IPS-15b (cell line): ENCODE measurements around the gene SLC20A1.
"Not testable (repeated sequence)": the region's sequence is repeated elsewhere in the genome, so short reads cannot be mapped to it uniquely, and the experiment has no call there.

Experiments
- H3K27me3 ChIP-seq: one replicate; pipeline ENCODE4 v1.6.1; 2013; ENCODE audit warnings: low read length; ENCODE audit not compliant: control insufficient read depth, insufficient read depth
- H3K36me3 ChIP-seq: one replicate; pipeline ENCODE4 v1.6.1; 2013; ENCODE audit warnings: low read length; ENCODE audit not compliant: control insufficient read depth, insufficient read depth
- H3K4me1 ChIP-seq: one replicate; pipeline ENCODE4 v1.6.1; 2013; ENCODE audit warnings: mild to moderate bottlenecking, low read length; ENCODE audit not compliant: control insufficient read depth, insufficient read depth
- H3K4me3 ChIP-seq: one replicate; pipeline ENCODE4 v1.5.1; 2013; ENCODE audit warnings: low read depth, low read length
- H3K9ac ChIP-seq: one replicate; pipeline ENCODE4 v1.6.1; 2013; ENCODE audit warnings: low read depth, mild to moderate bottlenecking, low read length
- H3K9me3 ChIP-seq: one replicate; pipeline ENCODE4 v1.6.1; 2013; ENCODE audit warnings: mild to moderate bottlenecking, low read length; ENCODE audit not compliant: control insufficient read depth, insufficient read depth

Gene SLC20A1

DNA sequence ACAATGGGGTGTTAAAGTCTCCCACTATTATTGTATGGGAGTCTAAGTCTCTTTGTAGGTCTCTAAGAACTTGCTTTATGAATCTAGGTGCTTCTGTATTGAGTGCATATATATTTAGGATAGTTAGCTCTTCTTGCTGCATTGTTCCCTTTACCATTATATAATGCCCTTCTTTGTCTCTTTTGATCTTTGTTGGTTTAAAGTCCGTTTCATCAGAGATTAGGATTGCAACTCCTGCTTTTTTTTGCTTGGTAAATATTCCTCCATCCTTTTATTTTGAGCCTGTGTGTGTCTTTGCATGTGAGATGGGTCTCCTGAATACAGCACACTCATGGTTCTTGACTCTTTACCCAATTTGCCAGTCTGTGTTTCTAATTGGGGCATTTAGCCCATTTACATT lies 33.5 kb upstream of the SLC20A1 start:
- not testable (repeated sequence) for H3K36me3 ChIP-seq, H3K4me3 ChIP-seq, H3K9me3 ChIP-seq, H3K9ac ChIP-seq, H3K27me3 ChIP-seq
- H3K4me1 ChIP-seq = peaks cover 12% of the 10 kb centered on the region

GRCh38 chr2:112614201-112614840 lies 31.4 kb upstream of the SLC20A1 start:
- Histone ChIP-seq H3K9me3 (no peaks in the 10 kb centered on the region), H3K9ac (peak overlapping the region; percentile 28), H3K4me1 (peaks cover 12% of the 10 kb centered on the region), H3K27me3 (no peaks in the 10 kb centered on the region), H3K36me3 (no peaks in the 10 kb centered on the region), H3K4me3 (peak overlapping the region; percentile 3)

GRCh38 chr2:112615051-112615450 lies 30.7 kb upstream of the SLC20A1 start:
- Histone ChIP-seq H3K9me3 (no peaks in the 10 kb centered on the region), H3K9ac (peak overlapping the region; percentile 24), H3K27me3 (no peaks in the 10 kb centered on the region), H3K4me1 (peaks cover 12% of the 10 kb centered on the region), H3K36me3 (no peaks in the 10 kb centered on the region), H3K4me3 (no peak overlapping the region)

- H3K4me1 ChIP-seq = peaks cover 12% of the 10 kb centered on the region
- H3K4me3 ChIP-seq, H3K27me3 ChIP-seq, H3K36me3 ChIP-seq, H3K9ac ChIP-seq, H3K9me3 ChIP-seq: not testable (repeated sequence)
These were observed 29.9 kb upstream of the SLC20A1 start for GRCh38 chr2:112615798-112616197.

- no peak overlapping the region for H3K4me3 ChIP-seq
- peaks cover 12% of the 10 kb centered on the region for H3K4me1 ChIP-seq
- no peak overlapping the region for H3K9ac ChIP-seq
- H3K27me3 ChIP-seq = no peaks in the 10 kb centered on the region
- H3K36me3 ChIP-seq = no peaks in the 10 kb centered on the region
- no peaks in the 10 kb centered on the region for H3K9me3 ChIP-seq
These were observed 27.4 kb upstream of the SLC20A1 start for GRCh38 chr2:112618383-112618782.

GRCh38 chr2:112621790-112622527 lies 23.8 kb upstream of the SLC20A1 start:
- Histone ChIP-seq H3K36me3 (no peaks in the 10 kb centered on the region), H3K9me3 (no peaks in the 10 kb centered on the region), H3K27me3 (no peaks in the 10 kb centered on the region), H3K4me1 (no peaks in the 10 kb centered on the region), H3K9ac (no peak overlapping the region), H3K4me3 (no peak overlapping the region)

- Histone ChIP-seq H3K9me3 (no peaks in the 10 kb centered on the region), H3K27me3 (no peaks in the 10 kb centered on the region), H3K4me3 (no peak overlapping the region), H3K9ac (no peak overlapping the region), H3K4me1 (no peaks in the 10 kb centered on the region), H3K36me3 (no peaks in the 10 kb centered on the region)
These were observed 23.2 kb upstream of the SLC20A1 start for GRCh38 chr2:112622528-112622849.

GRCh38 chr2:112623913-112624777 lies 21.6 kb upstream of the SLC20A1 start:
- H3K9me3 ChIP-seq = no peaks in the 10 kb centered on the region
- H3K4me1 ChIP-seq = no peaks in the 10 kb centered on the region
- no peaks in the 10 kb centered on the region for H3K27me3 ChIP-seq
- H3K4me3 ChIP-seq = no peak overlapping the region
- no peak overlapping the region for H3K9ac ChIP-seq
- no peaks in the 10 kb centered on the region for H3K36me3 ChIP-seq

GRCh38 chr2:112625474-112626114 lies 20.1 kb upstream of the SLC20A1 start:
- peaks cover 5% of the 10 kb centered on the region for H3K4me1 ChIP-seq
- H3K27me3 ChIP-seq = no peaks in the 10 kb centered on the region
- H3K9ac ChIP-seq = no peak overlapping the region
- no peaks in the 10 kb centered on the region for H3K9me3 ChIP-seq
- H3K4me3 ChIP-seq = no peak overlapping the region
- H3K36me3 ChIP-seq = no peaks in the 10 kb centered on the region

GRCh38 chr2:112626604-112627059 lies 19.1 kb upstream of the SLC20A1 start:
- peaks cover 11% of the 10 kb centered on the region for H3K4me1 ChIP-seq
- H3K36me3 ChIP-seq = no peaks in the 10 kb centered on the region
- H3K4me3 ChIP-seq = no peak overlapping the region
- H3K9me3 ChIP-seq = no peaks in the 10 kb centered on the region
- no peak overlapping the region for H3K9ac ChIP-seq
- H3K27me3 ChIP-seq = no peaks in the 10 kb centered on the region
